Spleen (tissue), 7 donors: ENCODE results near the gene CFD.

ENCODE experiments used
- POLR2AphosphoS5 ChIP-seq, 3 donors: sonication (generic); formaldehyde crosslinking; IDR thresholded peaks; one replicate each; pipeline ENCODE4 v1.5.1; 2017; ENCODE audit warnings: antibody characterized with exemption in 3 of 3
- TF ChIP-seq, protein P1 (sequence below), 11 experiments: fragments of 200-600 bp in 7 of 11; fragments of 450-650 bp in 4 of 11; sonication (generic) in 4 of 11; IDR thresholded peaks in 8 of 11; conservative IDR thresholded peaks in 3 of 11; 1 replicate in 7 of 11; 2 replicates in 4 of 11; pipeline versions ENCODE4 v1.4.0 to v1.8.0; 2016 to 2021; ENCODE audit warnings: antibody characterized with exemption in 11 of 11, inconsistent platforms in 4 of 11, mild to moderate bottlenecking in 1 of 11
- donor health status: DM: no; HTN: no; CAD: no; lungs with moderate emphysema.
- donor health status: DM: no; HTN: no; CAD: no.
- donor health status: DM: no; HTN: no; CAD: no.

DNA sequence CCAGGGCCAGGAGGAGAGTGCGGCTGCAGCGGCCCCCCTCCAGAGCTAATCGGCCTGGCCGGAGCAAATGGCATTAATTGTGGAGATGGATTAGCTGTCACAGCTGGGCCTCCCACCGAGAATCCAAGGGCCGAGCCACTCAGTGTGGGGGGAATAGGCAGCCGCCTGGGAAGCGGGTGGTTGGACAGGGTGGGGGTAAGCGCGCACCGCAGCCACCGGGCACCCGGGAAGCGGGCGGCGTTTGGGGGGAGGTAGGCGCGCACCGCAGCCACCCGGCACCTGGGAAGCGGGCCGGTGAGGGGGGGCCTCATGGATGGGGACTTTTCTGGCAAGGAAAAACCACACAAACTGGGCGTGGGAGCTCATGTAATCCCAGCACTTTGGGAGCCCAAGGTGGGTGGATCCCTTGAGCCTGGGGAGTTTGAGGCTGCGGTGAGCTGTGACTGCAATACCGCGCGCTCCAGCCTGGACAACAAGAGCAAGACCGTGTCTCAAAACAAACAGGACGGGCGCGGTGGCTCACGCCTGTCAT is 43.9 kb downstream of the CFD start:
- TF ChIP-seq, protein P1, sequence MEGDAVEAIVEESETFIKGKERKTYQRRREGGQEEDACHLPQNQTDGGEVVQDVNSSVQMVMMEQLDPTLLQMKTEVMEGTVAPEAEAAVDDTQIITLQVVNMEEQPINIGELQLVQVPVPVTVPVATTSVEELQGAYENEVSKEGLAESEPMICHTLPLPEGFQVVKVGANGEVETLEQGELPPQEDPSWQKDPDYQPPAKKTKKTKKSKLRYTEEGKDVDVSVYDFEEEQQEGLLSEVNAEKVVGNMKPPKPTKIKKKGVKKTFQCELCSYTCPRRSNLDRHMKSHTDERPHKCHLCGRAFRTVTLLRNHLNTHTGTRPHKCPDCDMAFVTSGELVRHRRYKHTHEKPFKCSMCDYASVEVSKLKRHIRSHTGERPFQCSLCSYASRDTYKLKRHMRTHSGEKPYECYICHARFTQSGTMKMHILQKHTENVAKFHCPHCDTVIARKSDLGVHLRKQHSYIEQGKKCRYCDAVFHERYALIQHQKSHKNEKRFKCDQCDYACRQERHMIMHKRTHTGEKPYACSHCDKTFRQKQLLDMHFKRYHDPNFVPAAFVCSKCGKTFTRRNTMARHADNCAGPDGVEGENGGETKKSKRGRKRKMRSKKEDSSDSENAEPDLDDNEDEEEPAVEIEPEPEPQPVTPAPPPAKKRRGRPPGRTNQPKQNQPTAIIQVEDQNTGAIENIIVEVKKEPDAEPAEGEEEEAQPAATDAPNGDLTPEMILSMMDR (IDR thresholded peaks at IDR 0.05 in 8 of 11, conservative IDR thresholded peaks at IDR 0.05 in 3 of 11): no peak
- peak in 2 of 3 donors; percentile 20 to 29 for TF ChIP-seq POLR2AphosphoS5 (IDR thresholded peaks at IDR 0.05)
